H9 (cell line): ENCODE data around the gene FLG2. TPM values are rescaled to one million over a fixed set of nuclear protein-coding genes. Genes with fewer than 3 reads are reported as not detected.

Source experiments
- DNase-seq: peaks from one replicate; pipeline ENCODE4 v3.0.0-alpha.2; 2017
- H2AFZ ChIP-seq: one replicate; pipeline ENCODE4 v1.6.1; 2013; ENCODE audit warnings: mild to moderate bottlenecking, low read length, control low read depth, moderate library complexity
- H2AK5ac ChIP-seq: 2 replicates; pipeline ENCODE4 v1.6.1; 2013; ENCODE audit warnings: low read length, control low read depth, mixed read lengths; ENCODE audit not compliant: insufficient read length
- H2BK120ac ChIP-seq: one replicate; pipeline ENCODE4 v1.6.1; 2013; ENCODE audit warnings: low read depth, mild to moderate bottlenecking, low read length, control low read depth, inconsistent platforms; ENCODE audit not compliant: poor library complexity, severe bottlenecking
- H2BK12ac ChIP-seq: 2 replicates; pipeline ENCODE4 v1.6.1; 2013; ENCODE audit warnings: low read length, control low read depth, mixed read lengths, low read depth; ENCODE audit not compliant: insufficient read length
- H2BK15ac ChIP-seq: 2 replicates; pipeline ENCODE4 v1.6.1; 2013; ENCODE audit warnings: low read depth, low read length, control low read depth
- H2BK20ac ChIP-seq: one replicate; pipeline ENCODE4 v1.6.1; 2013; ENCODE audit warnings: low read depth, mild to moderate bottlenecking, low read length, control low read depth, inconsistent platforms; ENCODE audit not compliant: poor library complexity, severe bottlenecking
- H2BK5ac ChIP-seq: 2 replicates; pipeline ENCODE4 v1.6.1; 2013; ENCODE audit warnings: low read length, control low read depth, mixed read lengths; ENCODE audit not compliant: insufficient read length
- H3K14ac ChIP-seq: 2 replicates; pipeline ENCODE4 v1.6.1; 2013; ENCODE audit warnings: low read length, control low read depth; ENCODE audit not compliant: insufficient read depth
- H3K18ac ChIP-seq: 2 replicates; pipeline ENCODE4 v1.6.1; 2013; ENCODE audit warnings: low read depth, mild to moderate bottlenecking, mixed read lengths, low read length, control low read depth; ENCODE audit not compliant: insufficient read length
- H3K23ac ChIP-seq: 2 replicates; pipeline ENCODE4 v1.6.1; 2013; ENCODE audit warnings: low read length, control low read depth, mixed read lengths, low read depth; ENCODE audit not compliant: insufficient read length
- H3K23me2 ChIP-seq: 2 replicates; pipeline ENCODE4 v1.6.1; 2013; ENCODE audit warnings: low read depth, mild to moderate bottlenecking, mixed read lengths, low read length, control low read depth; ENCODE audit not compliant: insufficient read length, poor library complexity, severe bottlenecking
- H3K27ac ChIP-seq: 2 replicates; pipeline ENCODE4 v1.5.1; 2013; ENCODE audit warnings: low read length, control low read depth, mixed read lengths, low read depth; ENCODE audit not compliant: insufficient read length
- H3K27me3 ChIP-seq: 2 replicates; pipeline ENCODE4 v1.6.1; 2013; ENCODE audit warnings: low read length, control low read depth, inconsistent platforms; ENCODE audit not compliant: insufficient read depth
- H3K4ac ChIP-seq: 2 replicates; pipeline ENCODE4 v1.6.1; 2013; ENCODE audit warnings: low read depth, mild to moderate bottlenecking, control low read depth, inconsistent platforms, low read length, moderate library complexity
- H3K4me1 ChIP-seq: 2 replicates; pipeline ENCODE4 v1.6.1; 2013; ENCODE audit warnings: low read length, control low read depth, inconsistent platforms; ENCODE audit not compliant: insufficient read depth
- H3K4me2 ChIP-seq: 2 replicates; pipeline ENCODE4 v1.6.1; 2013; ENCODE audit warnings: low read length, control low read depth, mixed read lengths; ENCODE audit not compliant: insufficient read length, insufficient read depth
- H3K56ac ChIP-seq: 2 replicates; pipeline ENCODE4 v1.6.1; 2013; ENCODE audit warnings: low read depth, mild to moderate bottlenecking, mixed read lengths, low read length, control low read depth; ENCODE audit not compliant: insufficient read length
- H3K79me1 ChIP-seq: 2 replicates; pipeline ENCODE4 v1.6.1; 2013; ENCODE audit warnings: low read depth, mild to moderate bottlenecking, moderate library complexity, low read length, control low read depth, inconsistent platforms; ENCODE audit not compliant: insufficient read depth, poor library complexity, severe bottlenecking
- H3K79me2 ChIP-seq: 2 replicates; pipeline ENCODE4 v1.6.1; 2013; ENCODE audit warnings: low read length, control low read depth, inconsistent platforms; ENCODE audit not compliant: insufficient read depth
- H3K9ac ChIP-seq: 2 replicates; pipeline ENCODE4 v1.6.1; 2013; ENCODE audit warnings: low read length, control low read depth, mixed read lengths; ENCODE audit not compliant: insufficient read length; ENCODE audit errors: extremely low read depth
- H3K9me3 ChIP-seq: one replicate; pipeline ENCODE4 v1.6.1; 2013; ENCODE audit warnings: low read depth, low read length, inconsistent platforms; ENCODE audit not compliant: control insufficient read depth
- H3T11ph ChIP-seq: one replicate; pipeline ENCODE4 v1.6.1; 2013; ENCODE audit warnings: mild to moderate bottlenecking, low read length, control low read depth, inconsistent platforms
- H4K20me1 ChIP-seq: one replicate; pipeline ENCODE4 v1.6.1; 2013; ENCODE audit not compliant: control insufficient read depth, insufficient read length, insufficient read depth
- H4K5ac ChIP-seq: 2 replicates; pipeline ENCODE4 v1.6.1; 2013; ENCODE audit warnings: low read depth, mild to moderate bottlenecking, mixed read lengths, low read length, control low read depth; ENCODE audit not compliant: insufficient read length
- H4K8ac ChIP-seq: replicated peaks from 2 replicates; pipeline ENCODE4 v1.6.1; 2013; ENCODE audit warnings: low read length, control low read depth, mixed read lengths, low read depth; ENCODE audit not compliant: insufficient read length
- H4K91ac ChIP-seq: 2 replicates; pipeline ENCODE4 v1.6.1; 2013; ENCODE audit warnings: low read depth, mild to moderate bottlenecking, moderate library complexity, mixed read lengths, low read length, control low read depth; ENCODE audit not compliant: insufficient read length
- H3K27ac Mint-ChIP-seq, 3 experiments: 2 replicates in 2 of 3; 3 replicates in 1 of 3; pipeline ENCODE4 v1.8.0; 2020 to 2021; ENCODE audit warnings: mixed read lengths in 3 of 3, mild to moderate bottlenecking in 1 of 3, moderate library complexity in 1 of 3
- H3K27me3 Mint-ChIP-seq: 2 replicates; pipeline ENCODE4 v1.8.0; 2021; ENCODE audit warnings: low read depth, mild to moderate bottlenecking, moderate library complexity, mixed read lengths
- H3K36me3 Mint-ChIP-seq, 3 experiments: 2 replicates in 2 of 3; 3 replicates in 1 of 3; pipeline ENCODE4 v1.8.0; 2020 to 2021; ENCODE audit warnings: low read depth in 3 of 3, mixed read lengths in 3 of 3; ENCODE audit not compliant: insufficient read depth in 1 of 3
- H3K4me1 Mint-ChIP-seq, 2 experiments: 2 replicates each; pipeline ENCODE4 v1.8.0; 2020; ENCODE audit warnings: mixed read lengths in 2 of 2
- H3K4me3 Mint-ChIP-seq, 2 experiments: 2 replicates in 1 of 2; 3 replicates in 1 of 2; pipeline ENCODE4 v1.8.0; 2020 to 2021; ENCODE audit warnings: mild to moderate bottlenecking in 2 of 2, mixed read lengths in 2 of 2, moderate library complexity in 1 of 2
- H3K9me3 Mint-ChIP-seq, 2 experiments: 2 replicates in 1 of 2; 3 replicates in 1 of 2; pipeline ENCODE4 v1.8.0; 2020; ENCODE audit warnings: mild to moderate bottlenecking in 2 of 2, mixed read lengths in 2 of 2, moderate library complexity in 1 of 2
- CTCF ChIP-seq: fragments of 200-600 bp; sonication (generic); conservative IDR thresholded peaks from 3 replicates; pipeline ENCODE4 v1.8.0; 2021; ENCODE audit warnings: antibody characterized with exemption, mild to moderate bottlenecking
- WGBS: extraction: QIAGEN DNeasy Blood & Tissue Kit; methylation state at CpG from one replicate; pipeline ENCODE4 v1.1.7; 2013; ENCODE audit warnings: missing lambda C conversion rate, low lambda C conversion rate, mixed read lengths; ENCODE audit not compliant: insufficient read length; ENCODE audit errors: extremely low coverage; 5-methylcytosine and 5-hydroxymethylcytosine counted together
- total RNA-seq: library from RNA; stranded (reverse); gene quantifications from 2 replicates; pipeline ENCODE4 v1.2.1, GENCODE V29; 2021

FLG2 gene
- total RNA-seq, 1 experiment from 2014 or later: not detected

- Histone ChIP-seq H3K27ac (no peak overlapping the region), H3K4me2 (no peak overlapping the region), H3T11ph (no peak overlapping the region), H3K23me2 (no peaks in the 10 kb centered on the region), H2BK120ac (no peak overlapping the region), H3K56ac (no peak overlapping the region), H3K4ac (no peak overlapping the region), H4K5ac (no peak overlapping the region), H3K9me3 (peaks cover 50% of the 10 kb centered on the region), H2AK5ac (no peak overlapping the region), H3K18ac (no peak overlapping the region), H3K79me1 (no peaks in the 10 kb centered on the region), H3K27me3 (no peaks in the 10 kb centered on the region), H3K14ac (no peak overlapping the region), H2AFZ (no peak overlapping the region), H2BK5ac (no peak overlapping the region), H4K8ac (no peak overlapping the region), H3K23ac (no peak overlapping the region), H4K20me1 (no peaks in the 10 kb centered on the region), H3K79me2 (no peaks in the 10 kb centered on the region), H3K9ac (no peak overlapping the region), H3K4me1 (no peaks in the 10 kb centered on the region), H4K91ac (no peak overlapping the region), H2BK20ac (no peak overlapping the region), H2BK15ac (no peak overlapping the region), H2BK12ac (no peak overlapping the region)
- WGBS: no CpG with 5 or more reads among the region's 8 CpGs
- Mint-ChIP-seq H3K27me3 (peaks cover 2% of the 10 kb centered on the region; the same call in 1 of the 2 replicates), H3K4me3 (no peak overlapping the region), H3K36me3 (peaks cover 0 to 19% (median 11%) of the 10 kb centered on the region in 3 experiments; a peak in 5 of 7 replicates), H3K4me1 (no peaks in the 10 kb centered on the region), H3K9me3 (peaks cover 75 to 81% of the 10 kb centered on the region in 2 experiments), H3K27ac (no peak overlapping the region)
- TF ChIP-seq CTCF: no peak
- DNase-seq: no peak
Measured at GRCh38 chr1:152398812-152399698, 39.2 kb upstream of the FLG2 start.
